ENCODE results near the gene AMMECR1L. TPM values are rescaled to one million over a fixed set of nuclear protein-coding genes. Genes with fewer than 3 reads are reported as not detected.
A peak's percentile ranks its signal among the peaks of the same experiment; 100 is the strongest.

Gene AMMECR1L
- total RNA-seq, 2 donors from 2014 or later, result 21.7 to 22.0 TPM

DNA sequence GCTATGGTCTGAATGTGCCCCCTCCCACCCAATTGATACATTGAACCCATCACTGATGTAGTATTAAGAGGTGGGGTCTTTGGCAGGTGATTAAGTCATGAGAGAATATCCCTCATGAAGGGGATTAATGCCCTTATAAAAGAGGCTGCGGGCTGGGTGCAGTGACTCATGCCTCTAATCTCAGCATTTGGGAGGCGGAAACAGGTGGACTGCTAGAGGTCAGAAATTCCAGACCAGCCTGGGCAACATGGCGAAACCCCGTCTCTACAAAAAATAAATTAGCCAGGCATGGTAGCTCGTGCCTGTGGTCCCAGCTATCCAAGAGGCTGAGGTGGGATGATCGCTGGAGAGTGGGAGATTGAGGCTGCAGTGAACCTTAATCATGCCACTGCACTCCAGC lies 42.1 kb downstream of the AMMECR1L start:
- TF ChIP-seq, protein P1, sequence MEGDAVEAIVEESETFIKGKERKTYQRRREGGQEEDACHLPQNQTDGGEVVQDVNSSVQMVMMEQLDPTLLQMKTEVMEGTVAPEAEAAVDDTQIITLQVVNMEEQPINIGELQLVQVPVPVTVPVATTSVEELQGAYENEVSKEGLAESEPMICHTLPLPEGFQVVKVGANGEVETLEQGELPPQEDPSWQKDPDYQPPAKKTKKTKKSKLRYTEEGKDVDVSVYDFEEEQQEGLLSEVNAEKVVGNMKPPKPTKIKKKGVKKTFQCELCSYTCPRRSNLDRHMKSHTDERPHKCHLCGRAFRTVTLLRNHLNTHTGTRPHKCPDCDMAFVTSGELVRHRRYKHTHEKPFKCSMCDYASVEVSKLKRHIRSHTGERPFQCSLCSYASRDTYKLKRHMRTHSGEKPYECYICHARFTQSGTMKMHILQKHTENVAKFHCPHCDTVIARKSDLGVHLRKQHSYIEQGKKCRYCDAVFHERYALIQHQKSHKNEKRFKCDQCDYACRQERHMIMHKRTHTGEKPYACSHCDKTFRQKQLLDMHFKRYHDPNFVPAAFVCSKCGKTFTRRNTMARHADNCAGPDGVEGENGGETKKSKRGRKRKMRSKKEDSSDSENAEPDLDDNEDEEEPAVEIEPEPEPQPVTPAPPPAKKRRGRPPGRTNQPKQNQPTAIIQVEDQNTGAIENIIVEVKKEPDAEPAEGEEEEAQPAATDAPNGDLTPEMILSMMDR (conservative IDR thresholded peaks at IDR 0.05), result no peak
- H3K27ac ChIP-seq (ENCODE audit: low read depth, low read length), result no peak overlapping the region
- 94 to 100% methylated on average over 3 to 6 of the region's 6 CpGs for WGBS, 2 experiments (ENCODE audit: insufficient coverage in 1 of 2, insufficient read length in 1 of 2)

GRCh38 chr2:127841466-127842178 lies 44.1 kb downstream of the AMMECR1L start:
- TF ChIP-seq, protein P1 (conservative IDR thresholded peaks at IDR 0.05), result peak; percentile 17
- Histone ChIP-seq H3K9me3 (ENCODE audit: control insufficient read depth, low read length) (no peaks in the 10 kb centered on the region), H3K36me3 (ENCODE audit: control insufficient read depth, insufficient read depth, low read length) (peaks cover 15% of the 10 kb centered on the region), H3K4me3 (ENCODE audit: low read length) (no peak overlapping the region), H3K27ac (ENCODE audit: low read depth, low read length) (no peak overlapping the region), H3K9ac (ENCODE audit: extremely low read depth, low read length, poor library complexity, severe bottlenecking) (no peak overlapping the region), H3K27me3 (ENCODE audit: control insufficient read depth, insufficient read depth, low read length, poor library complexity, severe bottlenecking) (no peaks in the 10 kb centered on the region), H3K4me1 (ENCODE audit: control insufficient read depth, insufficient read depth, low read length) (no peaks in the 10 kb centered on the region)
- no peaks in the 10 kb centered on the region for H3K4me1 Mint-ChIP-seq
- no peak overlapping the region for H3K4me3 Mint-ChIP-seq
- no peak for DNase-seq
- WGBS, 2 experiments (ENCODE audit: insufficient coverage in 1 of 2, insufficient read length in 1 of 2), result 87 to 91% methylated on average over 14 to 20 of the region's 20 CpGs
- peaks cover 18% of the 10 kb centered on the region for H3K36me3 Mint-ChIP-seq (ENCODE audit: low read depth)
- no peaks in the 10 kb centered on the region for H3K9me3 Mint-ChIP-seq
- no peaks in the 10 kb centered on the region for H3K27me3 Mint-ChIP-seq (ENCODE audit: insufficient read depth)
- no peak overlapping the region for H3K27ac Mint-ChIP-seq

More for the DNA sequence above, 42.1 kb downstream of the AMMECR1L start:
- Mint-ChIP-seq H3K4me1 (no peaks in the 10 kb centered on the region), H3K27ac (no peak overlapping the region), H3K36me3 (ENCODE audit: low read depth) (peaks cover 36% of the 10 kb centered on the region), H3K4me3 (no peak overlapping the region), H3K9me3 (no peaks in the 10 kb centered on the region), H3K27me3 (ENCODE audit: insufficient read depth) (no peaks in the 10 kb centered on the region)
- Histone ChIP-seq H3K9me3 (ENCODE audit: control insufficient read depth, low read length) (no peaks in the 10 kb centered on the region), H3K9ac (ENCODE audit: extremely low read depth, low read length, poor library complexity, severe bottlenecking) (no peak overlapping the region), H3K4me3 (ENCODE audit: low read length) (no peak overlapping the region), H3K4me1 (ENCODE audit: control insufficient read depth, insufficient read depth, low read length) (no peaks in the 10 kb centered on the region), H3K27me3 (ENCODE audit: control insufficient read depth, insufficient read depth, low read length, poor library complexity, severe bottlenecking) (no peaks in the 10 kb centered on the region), H3K36me3 (ENCODE audit: control insufficient read depth, insufficient read depth, low read length) (peaks cover 34% of the 10 kb centered on the region)
- no peak for DNase-seq

DNA sequence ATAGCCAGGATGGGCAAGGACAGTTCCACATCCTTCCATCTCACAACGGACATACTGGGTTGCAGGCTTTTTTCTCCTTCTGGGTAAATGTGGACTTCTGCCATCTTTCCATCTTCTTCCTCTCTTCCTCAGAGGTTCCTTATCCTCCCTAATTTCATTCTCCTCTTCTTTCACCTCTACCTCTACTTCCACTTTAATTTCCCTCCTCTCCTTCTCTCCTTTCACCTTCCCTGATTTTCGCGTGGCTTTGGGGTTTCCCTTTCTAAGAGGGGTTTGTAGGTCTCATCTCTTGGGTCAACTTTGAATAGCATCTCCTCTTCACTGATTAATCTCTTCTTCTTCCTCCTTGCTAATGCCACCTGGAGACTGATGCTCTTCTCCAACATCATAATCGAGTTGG lies 44.9 kb downstream of the AMMECR1L start:
- TF ChIP-seq, protein P1 (conservative IDR thresholded peaks at IDR 0.05), result no peak
- Mint-ChIP-seq H3K4me1 (no peaks in the 10 kb centered on the region), H3K27me3 (ENCODE audit: insufficient read depth) (no peaks in the 10 kb centered on the region), H3K9me3 (no peaks in the 10 kb centered on the region), H3K4me3 (no peak overlapping the region), H3K27ac (no peak overlapping the region), H3K36me3 (ENCODE audit: low read depth) (peaks cover 13% of the 10 kb centered on the region)
- H3K36me3 ChIP-seq (ENCODE audit: control insufficient read depth, insufficient read depth, low read length), result peaks cover 10% of the 10 kb centered on the region
- H3K9me3 ChIP-seq (ENCODE audit: control insufficient read depth, low read length), result no peaks in the 10 kb centered on the region
- H3K27ac ChIP-seq (ENCODE audit: low read depth, low read length), result no peak overlapping the region
- H3K27me3 ChIP-seq (ENCODE audit: control insufficient read depth, insufficient read depth, low read length, poor library complexity, severe bottlenecking), result no peaks in the 10 kb centered on the region
- no peak for DNase-seq
- H3K4me1 ChIP-seq (ENCODE audit: control insufficient read depth, insufficient read depth, low read length), result no peaks in the 10 kb centered on the region
- 75 to 90% methylated on average over 4 of the region's 4 CpGs for WGBS, 2 experiments (ENCODE audit: insufficient coverage in 1 of 2, insufficient read length in 1 of 2)
- no peak overlapping the region for H3K4me3 ChIP-seq (ENCODE audit: low read length)
- no peak overlapping the region for H3K9ac ChIP-seq (ENCODE audit: extremely low read depth, low read length, poor library complexity, severe bottlenecking)
